GM18519 (cell line): ENCODE results near the gene OR2L5.

Source experiments
- ATAC-seq: cut with Tn5 transposase; IDR thresholded peaks from one replicate; pipeline ENCODE4 v1.9.1; 2021; ENCODE audit warnings: mild to moderate bottlenecking, moderate library complexity; ENCODE audit not compliant: unreplicated experiment, low FRiP score

OR2L5 gene

GRCh38 chr1:248013229-248013710 is at the start of gene OR2L5:
Gene OR2L5, plus strand, starts transcription at chr1:248013660. Its CDS starts 8,288 bp downstream, at chr1:248021948.
- ATAC-seq: no peak

DNA sequence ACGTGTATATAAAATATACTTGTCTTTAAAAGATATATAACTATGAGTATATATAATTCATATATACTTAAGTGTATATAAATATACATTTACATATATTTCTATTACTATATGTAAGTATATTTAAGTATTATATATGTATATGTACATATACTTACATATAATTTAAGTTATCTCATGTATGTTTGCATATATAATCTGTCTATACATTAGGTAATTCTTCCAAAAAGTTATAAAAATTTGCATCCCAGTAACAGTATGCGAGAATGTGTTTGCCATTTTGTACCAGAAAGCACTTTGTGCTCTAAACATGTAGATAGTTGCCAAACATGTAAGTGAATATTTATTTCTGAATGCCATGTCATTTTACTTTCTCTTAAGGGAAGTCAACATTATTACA is 48.5 kb upstream of the OR2L5 start, which contains the start of gene OR2AK2:
Gene OR2AK2 (plus strand): TSS at position 301 of the 400 bp plus-strand sequence. CDS start 144 bp downstream, outside the sequence.
- no peak for ATAC-seq

DNA sequence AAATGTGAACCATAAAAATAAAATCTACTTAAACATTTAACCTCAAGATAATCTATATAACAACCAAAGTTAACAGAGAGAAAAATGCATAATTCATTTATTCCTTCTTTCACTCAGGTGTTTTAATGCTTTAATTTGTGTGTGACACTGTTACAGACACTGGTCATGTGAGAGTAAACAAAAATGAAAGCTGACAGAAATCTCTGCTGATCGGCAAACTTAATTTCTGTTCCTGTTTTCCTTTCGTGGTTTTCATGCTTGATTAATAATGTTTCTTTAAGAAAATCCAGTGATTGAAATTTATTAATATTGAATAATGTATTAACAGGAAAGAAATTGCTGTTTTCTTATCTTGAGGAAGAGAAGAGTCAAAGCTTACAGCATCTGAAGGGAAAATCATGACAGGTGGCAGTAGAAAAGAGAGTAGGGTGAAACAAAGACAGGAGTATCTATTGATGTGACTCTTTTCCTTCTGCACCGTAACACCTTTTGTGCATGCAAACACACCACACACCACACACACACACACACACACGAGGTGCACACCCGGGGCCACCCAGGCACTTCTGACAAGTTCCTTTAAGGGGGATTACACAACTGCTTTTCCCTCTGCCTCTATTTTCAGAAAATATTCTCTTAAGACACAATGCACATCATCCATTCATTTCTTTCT is 46.8 kb upstream of the OR2L5 start:
- peak; percentile 86 for ATAC-seq

DNA sequence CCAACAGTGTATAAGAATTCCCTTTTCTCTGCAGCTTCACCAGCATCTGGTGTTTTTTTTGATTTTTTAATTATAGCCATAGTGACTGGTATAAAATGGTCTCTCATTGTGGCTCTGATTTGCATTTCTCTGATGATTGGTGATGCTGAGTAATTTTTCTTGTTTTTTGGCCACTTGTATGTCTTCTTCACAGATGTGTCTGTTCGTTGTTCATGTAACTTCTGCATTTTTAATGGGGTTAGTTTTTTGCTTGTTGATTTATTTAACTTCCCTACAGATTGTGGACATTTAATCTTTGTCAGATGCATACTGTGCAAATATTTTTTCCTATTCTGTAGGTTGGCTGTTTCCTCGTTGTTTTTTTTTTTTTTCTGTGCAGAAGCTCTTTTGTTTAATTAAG is 20.5 kb upstream of the OR2L5 start:
- no peak for ATAC-seq

- no peak for ATAC-seq
Measured at GRCh38 chr1:247998811-247999210, 14.6 kb upstream of the OR2L5 start.

- no peak for ATAC-seq
Measured at GRCh38 chr1:248000169-248000568, 13.3 kb upstream of the OR2L5 start.

- no peak for ATAC-seq
Measured at GRCh38 chr1:248007778-248008177, 5.7 kb upstream of the OR2L5 start.

DNA sequence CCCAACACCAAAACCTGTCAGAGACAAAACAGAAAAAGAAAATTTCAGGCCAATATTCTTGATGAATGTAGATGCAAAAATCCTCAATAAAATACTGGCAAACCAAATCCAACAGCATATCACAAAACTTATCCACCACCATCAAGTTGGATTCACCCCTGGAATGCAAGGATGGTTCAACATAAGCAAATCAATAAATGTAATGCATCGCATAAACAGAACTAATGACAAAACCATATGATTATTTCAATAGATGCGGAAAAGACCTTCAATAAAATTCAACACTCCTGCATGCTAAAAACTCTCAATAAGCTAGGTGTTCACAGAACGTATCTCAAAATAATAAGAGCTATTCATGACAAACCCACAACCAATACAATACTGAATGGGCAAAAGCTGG is 3.8 kb upstream of the OR2L5 start:
- no peak for ATAC-seq

DNA sequence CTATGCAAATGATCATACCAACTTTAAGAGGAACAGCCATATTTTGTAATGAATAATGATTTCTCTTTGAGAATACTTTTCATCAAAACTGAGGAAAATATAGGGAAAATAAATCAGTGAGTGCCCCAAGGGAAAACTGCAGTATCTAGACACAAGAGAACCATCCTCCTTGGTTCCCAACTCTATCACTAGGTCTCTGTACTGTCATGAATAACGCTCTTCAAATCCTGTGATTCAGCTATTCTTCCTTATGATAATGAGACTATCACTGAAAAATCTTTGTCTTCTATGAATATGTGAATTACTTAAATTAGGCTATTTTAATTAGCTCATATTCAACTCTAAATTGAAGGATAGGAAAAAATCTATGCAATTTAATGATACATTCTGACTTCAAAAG is 2.3 kb downstream of the OR2L5 start:
- no peak for ATAC-seq

DNA sequence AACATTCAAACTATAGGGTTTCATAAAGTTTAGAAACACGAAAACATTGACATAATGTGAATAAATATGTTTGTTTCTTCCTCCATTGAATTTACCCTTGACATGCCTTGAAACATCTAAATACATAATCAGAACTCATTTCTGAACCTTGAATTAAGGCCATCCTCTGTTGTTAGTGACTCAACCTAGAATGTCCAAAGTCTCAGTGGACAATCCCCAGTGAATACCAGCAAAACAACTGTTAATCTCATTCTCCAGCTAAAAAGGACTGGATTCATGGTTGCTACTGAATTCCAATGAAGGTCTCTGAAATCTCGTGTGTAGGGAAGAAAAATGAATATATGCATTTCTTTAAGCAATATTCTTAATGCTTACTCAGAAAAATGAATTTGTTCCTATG is 16.3 kb downstream of the OR2L5 start, which contains the start of gene OR2L2:
Gene OR2L2 (plus strand): TSS at position 301 of the 400 bp plus-strand sequence. CDS start 8,198 bp downstream, outside the sequence.
- no peak for ATAC-seq

DNA sequence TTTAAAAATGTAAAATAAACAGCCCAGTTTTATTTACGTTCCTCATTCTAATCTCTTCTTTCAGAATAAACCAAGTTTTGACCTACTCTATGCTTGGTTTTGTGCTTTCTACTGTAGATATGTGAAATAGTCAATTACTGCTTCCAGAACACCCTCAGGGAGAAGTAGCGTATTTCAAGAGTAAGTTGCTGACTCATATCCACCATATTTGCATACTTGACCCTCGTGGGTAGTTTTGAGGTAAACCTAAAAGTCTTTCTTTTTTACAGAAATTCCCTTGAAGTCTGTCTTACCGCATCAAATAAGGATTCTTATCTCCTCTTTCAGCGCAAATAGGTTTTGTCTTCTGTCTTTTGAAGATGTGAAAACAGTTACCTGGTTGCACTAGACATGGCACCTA is 31.7 kb downstream of the OR2L5 start:
- ATAC-seq: peak; percentile 61

- ATAC-seq: no peak
Measured at GRCh38 chr1:248046536-248046935, 33.1 kb downstream of the OR2L5 start, which contains the start of gene OR2L3. Gene OR2L3, plus strand, starts transcription at chr1:248046836. Its CDS starts 13,846 bp downstream, at chr1:248060682.

DNA sequence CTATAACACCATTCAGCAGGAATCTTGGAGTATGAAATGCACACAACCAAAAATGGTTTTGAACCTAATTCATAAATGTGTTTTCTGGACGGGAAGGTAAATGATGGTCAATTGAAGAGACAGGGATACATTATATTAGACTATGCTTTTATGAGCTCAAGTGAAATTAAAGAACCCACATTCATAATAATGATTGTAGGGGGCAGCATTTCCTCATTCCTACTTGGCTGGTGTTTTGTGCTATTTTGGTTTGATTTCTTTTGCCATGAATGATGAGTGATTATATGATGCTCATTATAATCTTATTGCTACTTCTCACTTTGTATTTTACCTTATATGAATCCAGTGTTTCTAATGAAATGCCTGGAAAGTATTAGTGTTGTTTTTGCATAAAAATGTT is 33.5 kb downstream of the OR2L5 start:
- no peak for ATAC-seq

GRCh38 chr1:248054671-248055070 is 41.2 kb downstream of the OR2L5 start:
- ATAC-seq: no peak

GRCh38 chr1:248055261-248055660 is 41.8 kb downstream of the OR2L5 start:
- ATAC-seq: no peak

DNA sequence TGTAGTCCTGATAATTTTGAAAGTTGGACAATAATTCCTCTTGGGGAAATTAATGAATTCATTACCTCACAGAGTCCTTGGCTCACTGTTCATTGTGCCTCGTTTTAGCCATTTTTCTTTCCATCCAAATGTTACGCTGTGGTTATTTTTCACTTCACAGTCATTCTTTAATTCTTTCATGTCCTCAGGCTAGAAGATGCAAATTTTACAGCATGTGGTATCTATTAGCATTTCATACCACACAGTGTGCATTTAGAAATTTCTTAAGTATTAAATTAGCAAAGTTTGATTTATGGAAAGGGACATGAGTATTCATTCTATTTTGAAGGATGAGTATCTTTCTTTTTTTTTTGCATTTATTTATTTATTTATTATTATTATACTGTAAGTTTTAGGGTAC is 51.6 kb downstream of the OR2L5 start:
- ATAC-seq: no peak

GRCh38 chr1:248065604-248066003 is 52.1 kb downstream of the OR2L5 start:
- no peak for ATAC-seq
